Esophagus muscularis mucosa (tissue), 4 donors: ENCODE measurements around the gene ASXL2. TPM values are rescaled to one million over a fixed set of nuclear protein-coding genes. Genes with fewer than 3 reads are reported as not detected.

Experiments used
- DNase-seq: peaks from one replicate; pipeline ENCODE4 v3.0.0-alpha.2; 2017; ENCODE audit errors: extremely low spot score
- H3K27ac ChIP-seq, 4 donors: fragments of 200-600 bp; sonication (generic); replicated peaks in 1 of 4; 1 replicate in 3 of 4; 2 replicates in 1 of 4; pipeline ENCODE4 v1.5.1; 2016 to 2019; ENCODE audit warnings: mild to moderate bottlenecking in 1 of 4
- H3K27me3 ChIP-seq, 4 donors: fragments of 200-600 bp; sonication (generic); one replicate each; pipeline versions ENCODE4 v1.5.1 to v1.6.0; 2016 to 2019
- H3K36me3 ChIP-seq, 4 donors: fragments of 200-600 bp; sonication (generic); one replicate each; pipeline ENCODE4 v1.5.1; 2016 to 2019
- H3K4me1 ChIP-seq, 4 donors: fragments of 200-600 bp; sonication (generic); one replicate each; pipeline ENCODE4 v1.5.1; 2016 to 2019
- H3K4me3 ChIP-seq, 4 donors: fragments of 200-600 bp; sonication (generic); 1 replicate in 2 of 4; 2 replicates in 2 of 4; pipeline ENCODE4 v1.5.1; 2016 to 2019; ENCODE audit warnings: mild to moderate bottlenecking in 4 of 4, moderate library complexity in 1 of 4
- H3K9me3 ChIP-seq, 4 donors: fragments of 200-600 bp; sonication (generic); 1 replicate in 3 of 4; 2 replicates in 1 of 4; pipeline ENCODE4 v1.5.1; 2016 to 2019
- CTCF ChIP-seq, 3 experiments: fragments of 200-600 bp in 2 of 3; fragments of 450-650 bp in 1 of 3; sonication (generic) in 2 of 3; IDR thresholded peaks; one replicate each; pipeline ENCODE4 v1.5.1; 2017 to 2019; ENCODE audit warnings: antibody characterized with exemption in 3 of 3, mild to moderate bottlenecking in 2 of 3, moderate library complexity in 1 of 3
- EP300 ChIP-seq: sonication (generic); formaldehyde crosslinking; IDR thresholded peaks from one replicate; pipeline ENCODE4 v1.6.1; 2017; ENCODE audit warnings: antibody characterized with exemption
- POLR2A ChIP-seq: fragments of 450-650 bp; IDR thresholded peaks from one replicate; pipeline ENCODE4 v1.6.1; 2017; ENCODE audit warnings: antibody characterized with exemption, moderate library complexity, mild to moderate bottlenecking, low read depth
- POLR2AphosphoS5 ChIP-seq, 2 donors: sonication (generic); formaldehyde crosslinking; IDR thresholded peaks; one replicate each; pipeline ENCODE4 v1.6.1; 2017; ENCODE audit warnings: antibody characterized with exemption in 2 of 2
- WGBS: methylation state at CpG from one replicate; pipeline ENCODE4 v1.1.5; 2018; 5-methylcytosine and 5-hydroxymethylcytosine counted together
- intact Hi-C: fragments of 100-400 bp; cut with DNase I; formaldehyde crosslinking; loops from one replicate; pipeline ENCODE4 v1.15.1; 2023
- total RNA-seq, 4 donors: library from RNA; depleted of rRNA; stranded (reverse); fragments of >200 nt; gene quantifications; one replicate each; pipeline versions ENCODE4 v1.1.0 to v1.2.1, GENCODE V29; 2016

The ASXL2 gene
- total RNA-seq, 4 donors from 2014 or later, result 17.4 to 25.1 (median 20.5) TPM

GRCh38 chr2:25824718-25825117 lies 53.6 kb downstream of the ASXL2 start:
- DNase-seq, result no peak
- no peaks in the 10 kb centered on the region for H3K36me3 ChIP-seq
- H3K27ac ChIP-seq, result no peak overlapping the region
- H3K9me3 ChIP-seq, result no peaks in the 10 kb centered on the region
- 97% methylated on average over 1 of the region's 1 CpG for WGBS
- TF ChIP-seq EP300 (no peak), CTCF (IDR thresholded peaks at IDR 0.05) (no peak), POLR2AphosphoS5 (IDR thresholded peaks at IDR 0.05) (no peak), POLR2A (no peak)
- intact Hi-C loops, result no loop called here
- H3K4me1 ChIP-seq, result peaks cover 0 to 21% (median 2%) of the 10 kb centered on the region in 4 donors
- H3K4me3 ChIP-seq, result no peak overlapping the region
- no peaks in the 10 kb centered on the region for H3K27me3 ChIP-seq

- intact Hi-C loops, result no loop called here
- DNase-seq, result no peak
- H3K9me3 ChIP-seq, result no peaks in the 10 kb centered on the region
- no peaks in the 10 kb centered on the region for H3K27me3 ChIP-seq
- 89% methylated on average over 3 of the region's 3 CpGs for WGBS
- no peak overlapping the region for H3K4me3 ChIP-seq
- no peaks in the 10 kb centered on the region for H3K36me3 ChIP-seq
- H3K4me1 ChIP-seq, result peaks cover 0 to 16% (median 0%) of the 10 kb centered on the region in 4 donors
- TF ChIP-seq EP300, result no peak
- no peak for TF ChIP-seq CTCF (IDR thresholded peaks at IDR 0.05)
- no peak for TF ChIP-seq POLR2A
- no peak for TF ChIP-seq POLR2AphosphoS5 (IDR thresholded peaks at IDR 0.05)
- H3K27ac ChIP-seq, result no peak overlapping the region
Observed at GRCh38 chr2:25824216-25824615, 54.1 kb downstream of the ASXL2 start.

GRCh38 chr2:25822190-25823117 lies 55.8 kb downstream of the ASXL2 start:
- WGBS, result 28% methylated on average over 30 of the region's 30 CpGs
- Histone ChIP-seq H3K4me3 (peak overlapping the region; percentile 15 to 43 (median 38)), H3K36me3 (no peaks in the 10 kb centered on the region), H3K27me3 (no peaks in the 10 kb centered on the region), H3K4me1 (peaks cover 0 to 14% (median 0%) of the 10 kb centered on the region in 4 donors), H3K27ac (no peak overlapping the region), H3K9me3 (no peaks in the 10 kb centered on the region)
- TF ChIP-seq POLR2AphosphoS5 (IDR thresholded peaks at IDR 0.05) (no peak), POLR2A (no peak)
- no peak for DNase-seq
- intact Hi-C loops, result no loop called here

- intact Hi-C loops, result no loop called here
- no peak for DNase-seq
- Histone ChIP-seq H3K27ac (no peak overlapping the region), H3K36me3 (no peaks in the 10 kb centered on the region), H3K4me3 (peak overlapping the region in 3 of 4 donors; percentile 15 to 38 (median 38)), H3K27me3 (no peaks in the 10 kb centered on the region), H3K9me3 (no peaks in the 10 kb centered on the region), H3K4me1 (peaks cover 0 to 14% (median 0%) of the 10 kb centered on the region in 4 donors)
- no peak for TF ChIP-seq POLR2A
- no peak for TF ChIP-seq EP300
- TF ChIP-seq POLR2AphosphoS5 (IDR thresholded peaks at IDR 0.05), result no peak
- TF ChIP-seq CTCF (IDR thresholded peaks at IDR 0.05), result no peak
- WGBS, result 95% methylated on average over 9 of the region's 9 CpGs
Observed at GRCh38 chr2:25821225-25822056, 56.8 kb downstream of the ASXL2 start.

- Histone ChIP-seq H3K9me3 (no peaks in the 10 kb centered on the region), H3K36me3 (no peaks in the 10 kb centered on the region), H3K4me3 (no peak overlapping the region), H3K27me3 (no peaks in the 10 kb centered on the region), H3K27ac (no peak overlapping the region), H3K4me1 (peaks cover 0 to 14% (median 0%) of the 10 kb centered on the region in 4 donors)
- no peak for DNase-seq
- intact Hi-C loops, result no loop called here
- no peak for TF ChIP-seq POLR2AphosphoS5 (IDR thresholded peaks at IDR 0.05)
- no peak for TF ChIP-seq CTCF (IDR thresholded peaks at IDR 0.05)
- no peak for TF ChIP-seq EP300
- TF ChIP-seq POLR2A, result no peak
Observed at GRCh38 chr2:25819597-25820039, 58.7 kb downstream of the ASXL2 start.
